ENCODE data around the gene SSTR4.

DNA sequence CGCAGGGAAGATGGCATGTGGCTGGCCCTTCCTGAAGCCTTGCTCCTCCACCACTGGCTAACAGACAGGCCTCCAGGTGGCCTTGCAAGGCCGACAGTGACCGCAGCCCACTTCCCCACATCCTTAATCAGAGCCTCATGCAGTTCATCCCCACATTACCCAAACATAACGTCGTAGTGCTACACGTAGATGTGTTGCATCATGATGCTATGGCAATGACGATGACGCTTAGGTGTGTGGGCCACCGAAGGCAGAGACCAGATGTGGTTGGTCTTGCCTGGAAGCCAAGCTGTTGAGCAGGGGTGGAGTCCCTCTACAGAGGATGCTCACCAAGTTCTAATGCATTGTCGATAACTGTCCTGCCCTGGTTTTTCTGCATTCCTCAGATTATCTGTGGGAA lies 45.4 kb downstream of the SSTR4 start:
- TF ChIP-seq, protein P1, sequence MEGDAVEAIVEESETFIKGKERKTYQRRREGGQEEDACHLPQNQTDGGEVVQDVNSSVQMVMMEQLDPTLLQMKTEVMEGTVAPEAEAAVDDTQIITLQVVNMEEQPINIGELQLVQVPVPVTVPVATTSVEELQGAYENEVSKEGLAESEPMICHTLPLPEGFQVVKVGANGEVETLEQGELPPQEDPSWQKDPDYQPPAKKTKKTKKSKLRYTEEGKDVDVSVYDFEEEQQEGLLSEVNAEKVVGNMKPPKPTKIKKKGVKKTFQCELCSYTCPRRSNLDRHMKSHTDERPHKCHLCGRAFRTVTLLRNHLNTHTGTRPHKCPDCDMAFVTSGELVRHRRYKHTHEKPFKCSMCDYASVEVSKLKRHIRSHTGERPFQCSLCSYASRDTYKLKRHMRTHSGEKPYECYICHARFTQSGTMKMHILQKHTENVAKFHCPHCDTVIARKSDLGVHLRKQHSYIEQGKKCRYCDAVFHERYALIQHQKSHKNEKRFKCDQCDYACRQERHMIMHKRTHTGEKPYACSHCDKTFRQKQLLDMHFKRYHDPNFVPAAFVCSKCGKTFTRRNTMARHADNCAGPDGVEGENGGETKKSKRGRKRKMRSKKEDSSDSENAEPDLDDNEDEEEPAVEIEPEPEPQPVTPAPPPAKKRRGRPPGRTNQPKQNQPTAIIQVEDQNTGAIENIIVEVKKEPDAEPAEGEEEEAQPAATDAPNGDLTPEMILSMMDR (conservative IDR thresholded peaks at IDR 0.05 in 1 of 2, IDR thresholded peaks at IDR 0.05 in 1 of 2; ENCODE audit: extremely low read depth in 1 of 2, insufficient read depth in 1 of 2, low read depth in 1 of 2, low read length in 2 of 2), result no peak
- TF ChIP-seq EZH2 (IDR thresholded peaks at IDR 0.05; ENCODE audit: borderline replicate concordance, low read length), result no peak

Measured in mammary epithelial cell (primary cell).